ENCODE results near the gene MAGEB2.

GRCh38 chrX:30220661-30221060, 5.3 kb downstream of the MAGEB2 start:
- TF ChIP-seq ESRRG (CRISPR knock-in tag; IDR thresholded peaks at IDR 0.05) (no peak), CREB5 (CRISPR knock-in tag; IDR thresholded peaks at IDR 0.05; ENCODE audit: low read depth) (no peak), BACH2 (CRISPR knock-in tag; IDR thresholded peaks at IDR 0.05; ENCODE audit: borderline replicate concordance) (no peak), ZNF565 (CRISPR knock-in tag; conservative IDR thresholded peaks at IDR 0.05; ENCODE audit: low read depth) (no peak), ZFP30 (CRISPR knock-in tag; IDR thresholded peaks at IDR 0.05) (no peak), ISL1 (CRISPR knock-in tag; IDR thresholded peaks at IDR 0.05) (no peak), ZNF70 (CRISPR knock-in tag; IDR thresholded peaks at IDR 0.05) (no peak), RARB (CRISPR knock-in tag; IDR thresholded peaks at IDR 0.05) (no peak), PATZ1 (CRISPR knock-in tag; IDR thresholded peaks at IDR 0.05; ENCODE audit: borderline replicate concordance) (no peak), ZNF8 (CRISPR knock-in tag; IDR thresholded peaks at IDR 0.05) (no peak), ZFP3 (CRISPR knock-in tag; IDR thresholded peaks at IDR 0.05) (no peak)

Measured in SK-N-SH treated with all-trans-retinoic acid at 6 μM for 48 hours (cell line).